HG02852 (cell line): ENCODE measurements around the gene CCDC13.
"Not testable (repeated sequence)": the region's sequence is repeated elsewhere in the genome, so short reads cannot be mapped to it uniquely, and the experiment has no call there.

Experiments used
- ATAC-seq: cut with Tn5 transposase; IDR thresholded peaks from one replicate; pipeline ENCODE4 v1.9.1; 2021; ENCODE audit warnings: mild to moderate bottlenecking, moderate library complexity; ENCODE audit not compliant: unreplicated experiment

CCDC13 gene

GRCh38 chr3:42772670-42773408, at the start of gene CCDC13:
Gene CCDC13 (minus strand): TSS chr3:42773253. CDS start chr3:42758345, 14,908 bp downstream.
- peak; percentile 98 for ATAC-seq

GRCh38 chr3:42822828-42823227, 49.8 kb upstream of the CCDC13 start:
- ATAC-seq, result no peak

- no peak for ATAC-seq
Measured at GRCh38 chr3:42820746-42821051, 47.6 kb upstream of the CCDC13 start.

- ATAC-seq, result no peak
Measured at GRCh38 chr3:42819351-42819965, 46.4 kb upstream of the CCDC13 start.

GRCh38 chr3:42815826-42816225, 42.8 kb upstream of the CCDC13 start:
- ATAC-seq, result no peak

GRCh38 chr3:42814914-42815507, 42.0 kb upstream of the CCDC13 start:
- no peak for ATAC-seq

GRCh38 chr3:42814246-42814645, 41.2 kb upstream of the CCDC13 start:
- ATAC-seq, result no peak

- not testable (repeated sequence) for ATAC-seq
Measured at GRCh38 chr3:42811118-42811883, 38.2 kb upstream of the CCDC13 start.

GRCh38 chr3:42810706-42811105, 37.7 kb upstream of the CCDC13 start:
- ATAC-seq, result not testable (repeated sequence)

GRCh38 chr3:42809202-42809601, 36.1 kb upstream of the CCDC13 start, which contains the start of gene ACKR2:
Gene ACKR2 (plus strand): TSS chr3:42809445. CDS start chr3:42864503, 55,058 bp downstream.
- no peak for ATAC-seq

GRCh38 chr3:42807929-42808328, 34.9 kb upstream of the CCDC13 start:
- ATAC-seq, result no peak

GRCh38 chr3:42805141-42805821, 32.2 kb upstream of the CCDC13 start:
- ATAC-seq, result no peak

GRCh38 chr3:42804831-42805132, 31.7 kb upstream of the CCDC13 start:
- ATAC-seq, result peak; percentile 21

- peak; percentile 98 for ATAC-seq
Measured at GRCh38 chr3:42804106-42804830, 31.2 kb upstream of the CCDC13 start, which contains the start of gene HIGD1A. Gene HIGD1A (minus strand): TSS chr3:42804490. CDS start chr3:42794253, 10,237 bp downstream.

- peak; percentile 25 for ATAC-seq
Measured at GRCh38 chr3:42803414-42804105, 30.5 kb upstream of the CCDC13 start.

- no peak for ATAC-seq
Measured at GRCh38 chr3:42802876-42803413, 29.9 kb upstream of the CCDC13 start.

GRCh38 chr3:42801784-42802183, 28.7 kb upstream of the CCDC13 start:
- ATAC-seq, result no peak

GRCh38 chr3:42801048-42801620, 28.1 kb upstream of the CCDC13 start:
- ATAC-seq, result no peak

- no peak for ATAC-seq
Measured at GRCh38 chr3:42800251-42800650, 27.2 kb upstream of the CCDC13 start.
